ENCODE results near the gene SLAMF1.

The SLAMF1 gene

DNA sequence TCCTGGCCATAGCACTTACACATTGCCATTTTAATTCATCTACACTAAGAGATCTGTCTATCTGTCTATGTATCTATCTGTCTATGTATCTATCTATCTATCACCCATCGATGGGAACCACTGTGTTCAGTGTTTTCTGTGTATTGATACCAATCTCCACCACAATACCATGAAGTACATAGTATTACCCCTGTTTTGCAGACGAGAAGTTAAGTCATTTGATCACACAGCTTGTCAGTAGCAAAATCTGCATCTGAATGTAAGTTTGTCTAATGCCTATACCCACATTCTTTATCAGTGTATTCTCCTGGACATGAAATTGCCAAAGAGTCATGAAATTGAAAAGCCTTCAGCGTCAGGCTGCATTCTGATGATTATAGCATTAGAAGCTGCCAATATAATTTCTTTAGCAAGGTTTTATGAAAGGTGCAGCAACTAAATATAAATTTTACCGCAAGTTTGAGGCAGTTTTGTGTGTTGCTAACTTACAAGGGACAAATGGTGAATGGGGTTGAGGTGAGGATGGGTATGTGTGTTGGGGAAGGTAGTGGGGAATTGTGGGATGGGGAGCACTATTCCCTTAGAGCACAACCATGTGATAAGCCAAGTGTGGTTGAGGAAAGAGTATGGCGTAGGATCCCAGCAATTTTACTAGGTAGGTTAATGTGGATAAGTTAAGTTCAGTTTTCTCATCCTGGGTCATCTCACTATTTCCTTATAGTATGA, 24.2 kb downstream of the SLAMF1 start:
- no peak for DNase-seq

DNA sequence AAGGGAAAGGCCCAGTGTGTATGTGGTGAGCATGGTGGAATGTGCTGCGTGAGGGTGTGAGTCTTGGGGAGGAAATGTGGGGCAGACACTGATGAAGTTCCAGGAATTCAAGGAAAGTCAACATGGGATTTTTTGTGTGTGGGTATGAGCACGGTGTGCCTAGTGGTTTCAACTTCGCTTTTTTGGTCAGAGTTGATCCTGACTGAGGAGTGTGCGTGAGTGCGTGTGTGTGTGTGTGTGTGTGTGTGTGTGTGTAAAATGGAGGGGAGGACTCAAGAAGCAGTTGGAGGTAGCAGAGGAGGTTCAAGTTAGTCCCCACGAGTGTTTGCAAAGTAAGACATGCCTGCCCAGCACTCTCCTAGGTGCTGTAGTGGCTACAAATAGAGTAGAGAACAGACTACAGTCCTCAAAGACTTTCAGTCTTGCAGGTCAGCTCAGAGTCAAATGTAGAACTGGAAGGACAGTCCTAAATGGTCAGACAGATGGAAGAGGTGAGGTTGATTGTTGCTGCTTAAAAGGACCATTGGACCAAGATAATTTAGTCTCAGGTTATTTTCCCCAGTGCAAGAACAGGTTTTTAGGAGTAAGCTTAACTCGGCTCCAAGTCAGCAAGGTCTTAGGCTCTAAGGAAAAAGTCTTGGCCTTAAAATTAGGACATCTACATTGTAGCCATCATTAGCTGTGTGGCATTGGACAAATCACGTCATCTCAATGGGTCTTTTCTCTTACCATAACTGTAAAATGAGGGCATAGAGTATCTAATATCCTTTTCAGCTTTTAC, 25.0 kb downstream of the SLAMF1 start:
- no peak for DNase-seq

DNA sequence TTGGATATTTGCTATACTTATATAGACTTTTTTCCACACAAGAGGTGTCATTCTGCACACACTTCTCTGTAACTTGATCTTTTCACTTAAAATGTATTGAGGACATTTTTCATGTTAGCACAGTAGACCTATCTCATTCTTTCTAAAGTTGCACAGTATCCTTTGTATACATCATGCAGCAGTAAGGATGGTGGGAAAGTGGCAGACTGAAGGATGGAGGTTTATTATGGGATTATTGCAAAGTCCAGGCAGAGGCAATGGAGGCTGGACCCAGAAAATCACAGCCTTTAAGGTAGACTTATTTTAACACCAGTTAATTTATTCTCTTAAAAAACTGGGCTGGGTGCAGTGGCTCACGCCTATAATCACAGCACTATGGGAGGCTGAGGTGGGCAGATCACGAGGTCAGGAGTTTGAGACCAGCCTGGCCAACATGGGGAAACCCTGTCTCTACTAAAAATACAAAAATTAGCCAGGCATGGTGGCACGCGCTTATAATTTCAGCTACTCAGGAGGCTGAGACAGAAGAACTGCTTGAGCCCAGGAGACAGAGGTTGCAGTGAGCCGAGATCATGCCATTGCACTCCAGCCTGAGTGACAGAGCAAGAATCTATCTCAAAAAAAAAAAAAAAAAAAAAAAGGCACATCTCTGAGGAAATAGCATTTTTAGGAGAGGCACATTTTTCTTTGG, 25.8 kb downstream of the SLAMF1 start:
- no peak for DNase-seq

DNA sequence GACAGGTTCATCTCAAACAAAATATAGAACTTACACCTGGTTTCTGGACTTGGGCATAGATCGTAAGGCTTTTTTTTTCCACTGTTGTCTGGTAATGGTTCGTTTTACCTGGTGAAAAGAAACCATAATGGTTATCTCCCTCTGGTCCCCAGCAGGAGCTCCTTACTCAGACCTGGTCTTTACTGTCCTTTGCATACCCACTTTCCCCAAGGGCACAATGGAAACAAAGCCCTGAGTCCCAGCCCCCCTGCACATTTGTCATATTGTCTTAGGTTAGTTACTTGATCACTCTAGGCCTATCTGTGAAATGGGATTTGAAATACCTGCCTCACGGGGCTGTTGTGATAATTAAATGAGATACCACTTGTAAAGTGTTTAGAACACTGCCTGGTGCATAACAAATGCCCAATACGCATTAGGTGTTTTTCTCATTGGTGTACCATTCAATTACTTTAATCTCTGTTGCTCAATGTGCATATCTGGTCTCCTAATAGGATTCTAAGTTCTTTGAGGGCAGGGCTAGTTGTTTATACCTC, 27.0 kb downstream of the SLAMF1 start:
- DNase-seq, result no peak

DNA sequence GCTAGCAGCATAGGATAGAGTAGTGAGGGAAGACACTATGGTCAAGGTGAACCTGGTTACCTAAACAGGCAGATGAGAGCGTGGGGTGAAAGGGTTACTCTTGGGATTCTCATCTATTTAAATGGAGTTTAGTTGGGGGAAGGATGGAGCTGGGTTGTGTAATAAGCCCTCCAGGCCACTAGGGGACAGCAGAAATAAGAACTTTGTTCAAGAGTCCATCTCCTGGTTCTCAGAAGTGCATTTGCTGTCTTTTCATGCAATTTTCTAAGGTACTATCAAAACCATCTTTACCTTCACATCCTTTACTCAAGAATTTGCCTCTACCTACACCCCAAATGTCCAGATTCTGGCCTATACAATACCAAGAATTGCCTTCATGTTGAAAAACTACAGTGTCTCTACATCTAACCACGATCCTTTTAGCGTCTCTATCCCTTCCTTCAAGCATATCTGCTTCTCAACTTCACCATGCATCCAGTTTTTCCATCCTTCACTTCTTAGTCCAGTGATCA, 28.0 kb downstream of the SLAMF1 start:
- no peak for DNase-seq

DNA sequence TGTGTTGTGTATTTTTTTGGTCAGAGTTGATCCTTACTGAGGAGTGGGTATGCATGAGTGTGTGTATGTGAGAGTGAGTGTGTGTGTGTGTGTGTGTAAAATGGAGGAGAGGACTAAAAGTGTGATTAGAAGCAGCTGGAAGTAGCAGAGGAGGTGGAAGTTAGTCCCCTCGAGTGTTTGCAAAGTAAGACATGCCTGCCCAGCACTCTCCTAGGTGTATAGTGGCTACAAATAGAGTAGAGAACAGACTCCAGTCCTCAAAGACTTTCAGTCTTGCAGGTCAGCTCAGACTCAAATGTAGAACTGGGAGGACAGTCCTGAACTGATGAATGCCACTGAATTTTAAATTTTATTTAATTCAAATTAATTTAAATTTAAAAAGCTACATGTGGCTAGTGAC, 28.5 kb downstream of the SLAMF1 start:
- DNase-seq, result no peak

DNA sequence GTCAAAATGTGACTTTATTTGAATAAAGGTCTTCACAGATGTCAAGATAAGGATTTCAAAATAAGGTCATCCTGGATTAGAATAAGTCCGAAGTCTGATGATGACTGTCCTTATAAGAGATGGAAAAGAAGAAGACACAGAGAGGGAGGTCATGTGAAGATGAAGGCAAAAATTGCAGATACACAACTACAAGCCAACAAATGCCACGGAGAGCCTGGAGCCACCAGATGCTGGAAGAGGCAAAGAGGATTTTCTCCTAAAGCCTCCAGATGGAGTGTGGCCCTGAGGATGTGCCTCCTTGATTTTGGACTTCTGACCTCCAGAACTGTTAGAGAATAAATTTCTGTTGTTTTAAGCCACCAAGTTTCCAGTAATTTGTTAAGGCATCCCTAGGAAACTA, 31.2 kb downstream of the SLAMF1 start:
- DNase-seq, result no peak

DNA sequence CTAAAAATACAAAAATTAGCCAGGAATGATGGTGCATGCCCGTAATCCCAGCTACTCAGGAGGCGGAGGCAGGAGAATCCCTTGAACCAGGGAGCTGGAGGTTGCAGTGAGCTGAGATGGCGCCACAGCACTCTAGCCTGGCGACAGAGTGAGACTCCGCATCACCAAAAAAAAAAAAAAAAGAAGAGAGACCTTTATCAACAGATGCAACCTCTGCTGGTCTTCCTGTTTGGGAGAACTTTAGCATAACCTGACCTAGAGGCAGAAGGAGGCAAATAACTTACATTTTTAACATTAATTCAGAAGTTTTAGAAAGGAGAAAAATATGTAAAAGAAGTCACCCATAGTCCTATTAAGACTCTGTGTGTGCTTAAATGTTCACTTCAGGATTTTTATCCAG, 32.4 kb downstream of the SLAMF1 start:
- no peak for DNase-seq

DNA sequence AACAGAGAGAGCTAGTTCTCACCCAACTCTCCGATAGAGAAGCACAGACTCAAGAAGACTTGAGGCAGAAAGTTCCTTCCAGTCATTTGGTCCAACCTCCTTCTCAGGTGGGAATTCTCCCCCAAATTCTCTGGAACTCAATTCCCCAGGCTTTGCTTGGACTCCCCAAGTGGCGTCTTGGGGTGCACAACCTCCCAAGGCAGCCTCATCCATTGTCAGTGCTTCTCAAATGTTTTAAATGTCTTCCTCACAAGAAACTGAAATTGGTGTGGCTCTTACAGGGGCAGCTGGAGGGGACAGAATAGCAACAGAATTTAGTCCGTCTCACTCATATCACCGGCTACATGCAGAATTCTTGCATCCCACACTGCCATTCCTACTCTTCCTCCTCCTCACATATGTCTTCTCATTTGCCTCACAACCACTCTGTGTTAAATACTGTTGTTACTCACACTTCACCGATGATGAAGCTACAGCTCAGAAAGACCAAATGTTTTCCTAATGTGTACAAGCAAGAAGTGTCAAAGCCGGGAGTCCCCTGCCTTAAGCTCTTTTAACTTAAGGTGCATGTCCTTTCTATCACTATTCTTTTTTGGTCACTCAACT, 34.1 kb downstream of the SLAMF1 start:
- DNase-seq, result no peak

DNA sequence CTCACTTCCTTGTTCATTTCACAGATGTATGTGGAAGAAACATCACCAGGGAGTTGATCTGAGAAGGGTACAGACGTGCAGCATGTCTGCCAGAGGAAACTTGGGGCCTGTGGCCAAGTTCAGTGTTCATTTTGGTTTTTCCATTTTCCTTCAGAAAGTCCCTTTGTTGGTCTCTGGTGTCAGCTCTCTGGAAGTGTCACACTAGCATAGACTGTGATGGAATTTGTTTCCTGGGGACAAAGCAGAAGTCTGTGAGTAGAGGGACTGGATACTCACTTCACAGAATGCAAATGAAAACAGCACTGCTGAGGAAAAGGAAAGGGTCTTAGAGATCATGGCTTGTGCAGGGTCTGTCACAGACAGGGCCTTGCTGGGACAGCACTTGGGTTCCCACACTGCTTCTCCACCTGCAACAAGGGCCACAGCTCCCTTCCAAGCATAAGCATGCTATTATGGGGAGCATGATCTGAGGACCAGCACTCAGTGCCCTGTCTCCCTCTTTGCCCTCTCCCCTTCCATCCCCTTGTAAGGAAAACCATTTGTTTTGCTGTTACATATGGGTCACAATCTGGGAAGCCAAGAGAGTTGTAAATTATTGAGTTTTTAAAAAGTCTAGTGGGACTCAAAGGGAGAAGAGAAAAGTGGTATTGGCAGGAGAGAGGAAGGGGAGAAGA, 36.1 kb downstream of the SLAMF1 start:
- DNase-seq, result no peak

DNA sequence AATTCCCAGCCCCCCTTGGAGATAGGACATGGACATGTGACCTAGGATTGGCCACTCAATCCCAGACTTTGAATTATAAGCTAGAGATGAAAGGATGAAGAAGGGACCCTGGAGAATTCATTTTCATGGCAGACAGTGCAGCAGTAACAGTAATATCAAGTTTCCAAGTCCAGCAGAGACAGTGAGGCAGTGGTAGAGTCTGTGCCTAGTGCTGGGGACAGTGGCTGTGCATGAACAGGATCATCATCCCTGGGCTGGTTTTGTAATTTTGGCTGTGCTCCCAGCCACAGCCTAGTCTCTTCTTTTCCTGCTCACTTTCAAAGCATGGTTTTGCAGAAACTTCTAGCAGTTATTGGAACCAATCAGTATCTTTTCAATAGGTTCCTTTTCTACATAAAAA, 37.9 kb downstream of the SLAMF1 start:
- no peak for DNase-seq

DNA sequence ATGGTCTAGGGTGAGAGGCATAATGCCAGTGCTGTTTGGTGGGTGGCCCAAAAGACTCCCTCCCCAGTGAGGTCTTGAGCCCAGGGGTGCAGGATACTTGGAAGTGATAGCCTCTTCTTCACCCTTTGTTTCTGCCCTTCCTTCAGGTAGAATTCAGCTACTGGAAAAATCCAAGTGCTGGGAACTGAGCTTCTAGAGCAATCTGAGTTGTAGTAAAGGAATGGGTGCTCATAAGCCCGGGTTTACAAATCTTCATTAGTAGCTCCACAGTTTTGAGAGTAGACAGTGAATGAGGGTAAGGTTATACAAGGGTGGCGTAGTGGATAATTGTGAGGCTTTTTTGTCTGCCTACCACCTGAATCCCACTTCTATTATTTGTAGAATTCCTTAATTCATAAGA, 38.3 kb downstream of the SLAMF1 start:
- no peak for DNase-seq

DNA sequence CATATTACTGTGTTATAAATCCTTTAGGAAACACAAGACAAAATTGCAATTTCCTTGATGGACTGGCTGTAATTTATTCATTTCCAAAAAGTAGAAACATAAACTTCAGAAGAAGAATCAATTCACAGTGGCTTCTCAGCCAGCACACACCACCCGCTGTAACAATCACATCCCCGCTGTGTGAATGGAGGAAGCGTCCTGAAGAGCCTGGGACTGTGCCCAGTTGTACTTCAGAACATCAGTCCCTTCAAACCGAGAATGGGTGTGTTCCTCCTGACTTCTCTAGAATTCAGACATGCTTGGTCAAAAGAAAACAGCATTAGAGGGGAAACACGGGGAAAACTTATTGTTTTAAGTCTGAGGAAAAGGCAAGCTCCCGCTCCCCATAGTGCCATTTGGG, 38.8 kb downstream of the SLAMF1 start:
- DNase-seq, result no peak

DNA sequence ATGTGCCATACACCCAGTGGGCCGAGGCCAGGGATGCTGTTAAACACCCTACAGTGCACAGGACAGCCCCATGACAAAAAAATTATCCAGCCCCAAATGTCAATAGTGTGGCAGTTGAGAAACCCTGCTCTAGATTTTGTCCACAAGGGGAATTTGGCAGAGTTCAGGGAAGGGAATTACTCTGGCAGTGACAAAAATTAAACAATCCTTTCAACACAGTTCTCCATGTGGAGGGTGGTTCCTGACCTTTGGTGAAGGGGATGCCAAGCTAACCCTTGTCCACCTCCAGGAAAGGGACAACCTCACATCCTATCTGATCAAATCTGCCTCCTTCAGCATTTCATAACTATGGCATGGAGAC, 39.2 kb downstream of the SLAMF1 start:
- no peak for DNase-seq

DNA sequence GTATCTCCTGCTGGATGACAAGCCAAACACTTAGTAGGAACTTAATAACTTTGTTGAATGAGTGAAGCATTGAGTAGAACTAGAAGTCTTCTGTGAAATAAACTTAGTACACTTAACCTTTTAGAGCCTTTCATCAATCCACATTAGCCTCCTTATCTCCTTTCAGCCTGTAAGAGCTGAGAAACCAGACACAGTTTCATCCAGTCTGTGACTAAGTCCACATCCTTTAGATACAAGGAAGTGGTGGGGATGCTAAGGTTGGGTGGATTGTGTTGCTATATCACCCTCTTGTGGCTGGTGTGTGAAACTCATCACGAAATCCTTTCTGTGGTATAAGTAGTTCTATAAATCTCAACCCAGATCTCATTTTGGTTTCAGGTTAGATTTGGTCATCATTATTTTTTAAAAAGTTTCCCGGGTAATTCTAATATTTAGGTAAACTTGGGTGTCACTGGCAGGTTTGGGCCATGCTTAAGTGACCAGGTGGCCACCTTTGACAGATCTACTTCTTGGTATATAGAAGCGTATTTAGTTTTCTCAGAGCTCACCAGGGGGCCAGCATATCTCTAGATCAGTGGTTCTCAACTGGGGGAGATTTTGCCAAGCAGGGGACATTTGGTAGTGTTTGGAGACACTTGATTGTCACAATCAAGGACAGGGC, 39.7 kb downstream of the SLAMF1 start:
- peak; percentile 3 for DNase-seq

DNA sequence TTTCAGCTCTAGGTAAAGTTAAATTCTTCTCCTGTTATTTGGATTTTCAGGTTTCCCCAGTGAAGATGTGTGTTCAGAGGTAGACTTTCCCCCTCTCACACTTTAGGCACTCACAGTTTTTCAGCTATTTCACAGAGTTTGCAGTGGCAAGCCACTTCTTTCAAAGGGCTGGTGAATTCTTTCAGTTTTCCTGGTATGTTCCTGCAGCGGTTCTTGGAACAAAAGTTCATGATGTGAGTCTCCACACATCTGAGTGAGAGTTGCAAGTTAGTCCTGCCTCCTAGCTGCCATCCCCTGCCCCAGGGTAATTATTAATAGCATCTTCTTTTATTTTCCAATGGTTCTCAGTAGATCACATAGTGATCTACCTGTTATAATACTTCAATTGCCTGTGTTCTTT, 40.2 kb downstream of the SLAMF1 start:
- DNase-seq, result no peak

DNA sequence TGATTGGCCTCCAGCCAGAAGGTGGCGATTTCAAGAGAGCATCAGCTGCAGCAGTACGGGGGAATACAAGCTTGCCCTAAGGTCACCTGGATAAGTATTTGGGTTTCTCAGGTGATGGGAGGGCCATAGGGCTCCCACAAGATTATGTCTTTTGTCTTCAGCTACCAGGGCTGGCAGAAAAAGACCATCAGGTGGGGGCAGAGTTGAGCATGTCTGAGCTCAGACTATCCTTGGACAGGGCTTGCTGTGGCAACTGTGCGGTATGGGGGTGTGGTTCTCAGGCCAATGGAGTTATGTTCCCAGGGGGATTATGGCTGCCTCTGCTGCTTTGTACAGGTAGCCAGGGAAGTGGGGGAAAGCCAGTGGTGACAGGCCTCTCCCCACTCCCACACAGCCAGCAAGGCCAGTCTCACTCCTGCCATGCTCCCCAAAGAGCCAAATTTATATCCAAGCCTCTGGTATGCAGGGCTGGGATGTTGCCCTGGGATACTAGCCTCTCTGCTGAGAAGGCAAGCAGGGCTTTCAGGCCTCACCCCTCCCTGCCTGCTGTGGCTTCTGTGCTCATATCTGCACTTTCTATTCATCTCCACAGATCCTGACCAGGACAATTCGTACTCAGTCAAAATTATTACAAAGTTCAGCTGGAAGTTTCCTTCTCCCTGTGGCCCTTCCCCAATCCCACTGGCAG, 40.9 kb downstream of the SLAMF1 start:
- DNase-seq, result no peak

DNA sequence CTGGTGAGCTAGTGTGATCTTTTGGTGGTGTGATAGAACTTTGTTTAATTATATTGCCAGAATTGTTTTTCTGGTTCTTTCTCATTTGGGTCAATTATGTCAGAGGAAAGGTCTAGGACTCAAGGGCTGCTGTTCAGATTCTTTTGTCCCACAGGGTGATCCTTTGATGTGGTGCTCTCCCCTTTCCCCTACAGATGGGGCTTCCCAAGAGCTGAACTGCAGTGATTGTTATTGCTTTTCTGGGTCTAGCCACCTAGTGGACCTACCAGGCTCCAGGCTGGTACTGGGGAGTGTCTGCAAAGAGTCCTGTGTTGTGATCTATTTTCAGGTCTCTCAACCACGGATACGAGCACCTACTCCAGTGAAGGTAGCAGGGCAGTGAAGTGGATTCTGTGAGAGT, 41.6 kb downstream of the SLAMF1 start:
- no peak for DNase-seq

DNA sequence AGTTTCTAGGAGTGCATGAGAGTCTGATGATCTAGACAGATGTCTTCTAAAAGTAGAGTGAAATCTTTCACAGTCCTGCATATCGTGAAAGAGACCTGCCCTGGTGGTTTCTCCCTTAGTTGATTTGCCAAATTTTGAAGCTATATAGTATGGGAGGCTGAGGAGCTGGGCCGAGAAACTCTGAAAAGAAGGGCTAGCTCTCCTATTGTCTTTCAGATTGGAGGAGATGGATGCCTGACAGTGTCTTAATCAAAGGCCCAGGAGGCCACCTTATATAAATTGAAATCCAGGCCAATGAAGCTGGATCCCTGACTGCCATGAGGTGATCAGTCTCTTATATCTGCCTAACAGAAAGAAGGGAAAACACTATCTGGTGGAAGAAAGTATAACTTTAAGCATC, 49.1 kb downstream of the SLAMF1 start:
- no peak for DNase-seq

DNA sequence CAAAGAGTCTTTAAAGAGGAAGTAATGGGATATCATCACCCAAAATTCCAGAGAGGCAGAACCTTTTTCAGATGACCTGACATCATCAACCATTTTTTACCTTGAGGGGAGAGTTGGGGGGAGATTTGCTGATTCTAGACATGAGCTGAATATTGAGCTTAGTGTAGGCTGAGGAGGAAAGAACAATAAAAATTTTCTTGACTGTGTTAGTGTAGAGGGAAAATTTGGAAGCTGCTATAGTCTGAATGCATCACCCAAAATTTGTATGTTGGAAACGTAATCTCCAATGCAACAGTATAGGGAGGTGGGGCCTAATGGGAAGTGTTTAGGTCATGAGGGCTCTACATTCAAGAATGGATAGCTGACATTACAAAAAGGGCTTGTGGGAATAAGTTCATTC, 49.8 kb downstream of the SLAMF1 start:
- DNase-seq, result no peak

DNA sequence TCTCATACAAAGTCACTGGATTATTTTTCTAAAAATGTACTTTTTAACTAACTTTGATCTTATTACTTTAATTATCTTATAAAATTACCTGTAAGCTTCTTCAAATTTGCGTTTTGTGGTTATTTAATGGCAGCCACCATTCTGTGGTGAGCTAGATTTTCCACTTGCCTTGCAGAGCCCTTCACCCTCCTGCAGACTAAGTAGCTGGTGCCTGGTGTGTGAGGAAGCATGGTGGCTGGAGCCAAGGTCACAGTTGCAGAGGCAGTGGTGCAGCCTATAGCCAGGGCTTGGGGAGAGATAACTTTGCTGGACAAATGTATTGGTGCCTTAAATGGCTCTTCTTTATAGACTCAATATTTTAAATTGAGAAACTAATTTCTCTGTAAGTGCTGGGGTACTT, 56.4 kb downstream of the SLAMF1 start:
- DNase-seq, result no peak

DNA sequence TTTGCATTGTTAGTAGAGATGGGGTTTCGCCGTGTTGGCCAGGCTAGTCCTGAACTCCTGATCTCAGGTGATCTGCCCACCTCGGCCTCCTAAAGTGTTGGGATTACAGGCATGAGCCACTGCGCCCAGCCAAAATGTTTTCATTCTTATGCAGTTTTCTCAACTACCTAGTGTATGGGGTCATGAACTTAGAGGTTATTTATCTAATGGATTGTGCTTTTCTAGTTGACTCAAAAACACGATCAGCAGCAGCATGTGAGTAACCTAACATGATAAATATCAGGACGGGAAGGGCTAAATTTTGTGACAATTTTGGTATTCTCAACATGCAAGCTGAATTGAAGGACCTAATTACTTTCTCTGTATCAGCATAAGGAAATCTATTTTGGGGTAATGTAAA, 58.4 kb downstream of the SLAMF1 start:
- no peak for DNase-seq

Data from NCI-H1417 treated with DMSO at 0.1 percent for 48 hours (cell line).